Measurements from ENCODE around the gene PIK3IP1. TPM values are rescaled to one million over a fixed set of nuclear protein-coding genes. Genes with fewer than 3 reads are reported as not detected.

The PIK3IP1 gene
- total and polyA plus RNA-seq, 9 of the 15 experiments (the other 6 are each of a cell fraction or from before 2014, with no cell fraction given): 0.11 to 1.3 (median 0.77) TPM

DNA sequence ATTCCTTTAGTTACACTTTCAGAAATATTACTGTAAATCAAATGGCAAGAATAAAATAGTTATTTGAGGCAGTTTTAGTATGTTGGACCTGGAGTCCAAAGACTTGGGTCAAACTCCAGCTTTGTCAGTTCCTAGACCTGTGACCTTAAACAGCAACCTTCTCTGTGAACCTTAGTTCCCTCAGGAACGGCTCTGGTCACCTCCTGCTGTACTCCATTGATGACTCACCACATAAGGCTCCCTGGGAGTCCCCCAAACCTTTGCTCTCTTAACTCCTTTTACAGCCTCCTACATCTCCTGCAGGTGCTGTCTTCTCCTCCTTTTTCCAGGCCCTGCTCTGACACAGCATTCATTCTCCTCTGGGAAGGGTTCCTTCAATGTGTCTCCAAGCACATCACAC lies 51.1 kb downstream of the PIK3IP1 start (continued):
- TF ChIP-seq, protein P1, sequence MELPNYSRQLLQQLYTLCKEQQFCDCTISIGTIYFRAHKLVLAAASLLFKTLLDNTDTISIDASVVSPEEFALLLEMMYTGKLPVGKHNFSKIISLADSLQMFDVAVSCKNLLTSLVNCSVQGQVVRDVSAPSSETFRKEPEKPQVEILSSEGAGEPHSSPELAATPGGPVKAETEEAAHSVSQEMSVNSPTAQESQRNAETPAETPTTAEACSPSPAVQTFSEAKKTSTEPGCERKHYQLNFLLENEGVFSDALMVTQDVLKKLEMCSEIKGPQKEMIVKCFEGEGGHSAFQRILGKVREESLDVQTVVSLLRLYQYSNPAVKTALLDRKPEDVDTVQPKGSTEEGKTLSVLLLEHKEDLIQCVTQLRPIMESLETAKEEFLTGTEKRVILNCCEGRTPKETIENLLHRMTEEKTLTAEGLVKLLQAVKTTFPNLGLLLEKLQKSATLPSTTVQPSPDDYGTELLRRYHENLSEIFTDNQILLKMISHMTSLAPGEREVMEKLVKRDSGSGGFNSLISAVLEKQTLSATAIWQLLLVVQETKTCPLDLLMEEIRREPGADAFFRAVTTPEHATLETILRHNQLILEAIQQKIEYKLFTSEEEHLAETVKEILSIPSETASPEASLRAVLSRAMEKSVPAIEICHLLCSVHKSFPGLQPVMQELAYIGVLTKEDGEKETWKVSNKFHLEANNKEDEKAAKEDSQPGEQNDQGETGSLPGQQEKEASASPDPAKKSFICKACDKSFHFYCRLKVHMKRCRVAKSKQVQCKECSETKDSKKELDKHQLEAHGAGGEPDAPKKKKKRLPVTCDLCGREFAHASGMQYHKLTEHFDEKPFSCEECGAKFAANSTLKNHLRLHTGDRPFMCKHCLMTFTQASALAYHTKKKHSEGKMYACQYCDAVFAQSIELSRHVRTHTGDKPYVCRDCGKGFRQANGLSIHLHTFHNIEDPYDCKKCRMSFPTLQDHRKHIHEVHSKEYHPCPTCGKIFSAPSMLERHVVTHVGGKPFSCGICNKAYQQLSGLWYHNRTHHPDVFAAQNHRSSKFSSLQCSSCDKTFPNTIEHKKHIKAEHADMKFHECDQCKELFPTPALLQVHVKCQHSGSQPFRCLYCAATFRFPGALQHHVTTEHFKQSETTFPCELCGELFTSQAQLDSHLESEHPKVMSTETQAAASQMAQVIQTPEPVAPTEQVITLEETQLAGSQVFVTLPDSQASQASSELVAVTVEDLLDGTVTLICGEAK (IDR thresholded peaks at IDR 0.05): no peak
- TF ChIP-seq, protein P1 (CRISPR knock-in tag; IDR thresholded peaks at IDR 0.05): no peak
- TF ChIP-seq MTA2 (IDR thresholded peaks at IDR 0.05; ENCODE audit: low read depth): no peak
